ENCODE measurements around the gene PDCD5. TPM values are rescaled to one million over a fixed set of nuclear protein-coding genes. Genes with fewer than 3 reads are reported as not detected.

PDCD5 gene
- total and polyA plus RNA-seq, 8 donors, result 24.8 to 80.8 (median 39.9) TPM

GRCh38 chr19:32626969-32627368, 46.0 kb downstream of the PDCD5 start:
- H3K4me3 ChIP-seq, result no peak overlapping the region
- no peaks in the 10 kb centered on the region for H3K4me1 ChIP-seq
- TF ChIP-seq CTCF (IDR thresholded peaks at IDR 0.05), result no peak
- WGBS, 2 donors, result 94 to 98% methylated on average over 4 of the region's 4 CpGs
- H3K27me3 ChIP-seq, result no peaks in the 10 kb centered on the region
- no peak for FAIRE-seq
- H3K36me3 ChIP-seq, result peaks cover 0 to 17% (median 0%) of the 10 kb centered on the region in 3 donors
- H3K27ac ChIP-seq, result no peak overlapping the region
- intact Hi-C loops (cut with DNase I), result no loop called here
- H3K9me3 ChIP-seq, result no peaks in the 10 kb centered on the region
- no peak for DNase-seq
- no peak for ATAC-seq

DNA sequence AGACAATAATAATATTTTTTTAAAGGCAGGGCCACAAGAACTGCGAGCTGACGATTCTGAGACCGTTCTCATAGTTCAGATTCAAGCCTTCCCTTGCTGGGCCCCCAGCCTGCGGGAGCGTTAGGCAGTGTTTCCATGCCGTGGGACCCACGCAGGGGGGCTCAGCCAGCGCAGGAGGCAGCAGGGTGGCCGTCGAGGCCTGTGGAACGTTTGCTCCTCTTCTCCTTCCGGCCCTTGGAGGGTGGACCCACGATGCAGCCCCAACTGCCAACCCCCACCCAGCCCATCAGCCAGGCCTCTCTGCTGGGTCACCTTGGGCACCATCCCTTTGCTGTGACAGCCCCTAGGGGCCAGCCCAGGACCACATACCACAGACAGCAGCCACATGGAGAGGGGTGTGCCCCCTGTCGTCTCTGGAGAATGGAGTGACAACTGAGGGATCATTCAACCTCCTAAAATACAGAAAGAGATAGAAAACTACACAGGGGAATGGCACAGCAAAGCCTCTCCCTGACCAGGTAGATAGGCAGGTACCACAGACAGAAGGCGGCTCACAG, 46.8 kb downstream of the PDCD5 start:
- DNase-seq (no peak), FAIRE-seq (no peak), ATAC-seq (no peak)
- 89 to 91% methylated on average over 15 of the region's 15 CpGs for WGBS, 2 donors
- Histone ChIP-seq H3K36me3 (peaks cover 0 to 11% (median 0%) of the 10 kb centered on the region in 3 donors), H3K27ac (no peak overlapping the region), H3K4me1 (no peaks in the 10 kb centered on the region), H3K9me3 (no peaks in the 10 kb centered on the region), H3K27me3 (no peaks in the 10 kb centered on the region), H3K4me3 (no peak overlapping the region)
- TF ChIP-seq CTCF (IDR thresholded peaks at IDR 0.05), result no peak
- intact Hi-C loops (cut with DNase I), result no loop called here

DNA sequence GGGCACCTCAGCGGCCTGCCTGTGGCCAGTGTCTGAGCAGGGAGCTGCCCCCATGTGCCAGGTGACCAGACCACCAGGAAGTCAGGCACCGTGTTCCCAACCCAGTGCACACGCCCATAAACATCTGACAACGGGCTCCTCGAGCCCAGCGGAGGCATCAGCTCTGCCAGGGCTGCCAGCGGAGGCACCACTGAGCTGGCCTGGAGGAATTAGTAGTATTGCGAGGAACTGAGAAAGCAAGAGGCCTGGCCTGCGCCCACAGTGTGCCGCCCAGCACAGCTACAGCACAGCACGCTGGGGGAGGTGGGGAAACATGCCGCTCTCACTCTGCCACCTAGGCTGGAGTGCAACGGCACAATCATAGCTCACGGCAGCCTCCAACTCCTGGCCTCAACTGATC, 49.3 kb downstream of the PDCD5 start:
- Histone ChIP-seq H3K4me1 (no peaks in the 10 kb centered on the region), H3K27ac (no peak overlapping the region), H3K4me3 (no peak overlapping the region), H3K9me3 (no peaks in the 10 kb centered on the region), H3K27me3 (no peaks in the 10 kb centered on the region), H3K36me3 (peaks cover 0 to under 1% (median 0%) of the 10 kb centered on the region in 3 donors)
- 86 to 90% methylated on average over 14 of the region's 14 CpGs for WGBS, 2 donors
- DNase-seq (no peak), ATAC-seq (no peak), FAIRE-seq (no peak)
- TF ChIP-seq CTCF (IDR thresholded peaks at IDR 0.05), result no peak
- intact Hi-C loops (cut with DNase I), result no loop called here

GRCh38 chr19:32631381-32631780, 50.4 kb downstream of the PDCD5 start:
- intact Hi-C loops (cut with DNase I), result no loop called here
- no peak for DNase-seq
- Histone ChIP-seq H3K4me1 (no peaks in the 10 kb centered on the region), H3K27me3 (no peaks in the 10 kb centered on the region), H3K4me3 (no peak overlapping the region), H3K27ac (no peak overlapping the region), H3K9me3 (no peaks in the 10 kb centered on the region), H3K36me3 (peaks cover 0 to 7% (median 0%) of the 10 kb centered on the region in 3 donors)
- ATAC-seq, result no peak
- 94 to 96% methylated on average over 15 of the region's 15 CpGs for WGBS, 2 donors
- FAIRE-seq, result no peak
- no peak for TF ChIP-seq CTCF (IDR thresholded peaks at IDR 0.05)

Other genes starting within 250 kb of the PDCD5 start
- gene ZNF507, start 235.6 kb upstream of the PDCD5 start, total RNA-seq, result 10 to 100 TPM in 3 of 6 donors, 1 to 10 TPM in 3; 7.6 to 14.7 (median 9.6) TPM
- gene ZNF507, start 235.6 kb upstream of the PDCD5 start, polyA plus RNA-seq, result 1 to 10 TPM; 3.5 to 6.2 TPM
- 10 to 100 TPM; 10.9 to 31.0 (median 15.2) TPM for gene DPY19L3, start 175.4 kb upstream of the PDCD5 start, total RNA-seq
- 10 to 100 TPM in 1 of 2 donors, 1 to 10 TPM in 1; 5.9 to 10.2 TPM for gene DPY19L3, start 175.4 kb upstream of the PDCD5 start, polyA plus RNA-seq
- gene ANKRD27, start 94.0 kb downstream of the PDCD5 start, total RNA-seq, result 10 to 100 TPM in 4 of 6 donors, 1 to 10 TPM in 2; 6.7 to 17.6 (median 11.3) TPM
- gene ANKRD27, start 94.0 kb downstream of the PDCD5 start, polyA plus RNA-seq, result 1 to 10 TPM; 4.5 to 5.3 TPM
- under 1 TPM in 4 of 6 donors, not detected in 2; 0.06 to 0.25 (median 0.18) TPM for gene RGS9BP, start 94.7 kb downstream of the PDCD5 start, total RNA-seq
- under 1 TPM in 1 of 2 donors, not detected in 1; 0.02 TPM for gene RGS9BP, start 94.7 kb downstream of the PDCD5 start, polyA plus RNA-seq
- 1 to 10 TPM; 2.5 to 8.2 (median 5.5) TPM for gene NUDT19, start 110.6 kb downstream of the PDCD5 start, total RNA-seq
- 1 to 10 TPM; 3.1 TPM for gene NUDT19, start 110.6 kb downstream of the PDCD5 start, polyA plus RNA-seq
- under 1 TPM in 3 of 6 donors, not detected in 3; 0.06 to 0.84 (median 0.17) TPM for gene TDRD12, start 138.6 kb downstream of the PDCD5 start, total RNA-seq
- gene TDRD12, start 138.6 kb downstream of the PDCD5 start, polyA plus RNA-seq, result under 1 TPM; 0.07 to 0.11 TPM

All from pancreas (tissue), 10 donors.